Immature natural killer cell (primary cell): ENCODE data around the gene CENPF. TPM values are rescaled to one million over a fixed set of nuclear protein-coding genes. Genes with fewer than 3 reads are reported as not detected.

ENCODE experiments used
- DNase-seq, 3 donors: peaks; one replicate each; pipeline ENCODE4 v3.0.0; 2022; ENCODE audit warnings: mixed read lengths in 1 of 3
- H3K27ac Mint-ChIP-seq, 6 donors: one replicate each; pipeline ENCODE4 v1.8.0; 2020; ENCODE audit warnings: mixed read lengths in 6 of 6, mild to moderate bottlenecking in 5 of 6, inconsistent platforms in 4 of 6, moderate library complexity in 3 of 6
- H3K27me3 Mint-ChIP-seq, 3 donors: one replicate each; pipeline ENCODE4 v1.8.0; 2020 to 2021; ENCODE audit warnings: low read depth in 3 of 3, mild to moderate bottlenecking in 3 of 3, mixed read lengths in 3 of 3, moderate library complexity in 3 of 3, inconsistent platforms in 1 of 3
- H3K36me3 Mint-ChIP-seq, 3 donors: one replicate each; pipeline ENCODE4 v1.8.0; 2020; ENCODE audit warnings: mixed read lengths in 3 of 3, inconsistent platforms in 2 of 3, mild to moderate bottlenecking in 2 of 3
- H3K4me1 Mint-ChIP-seq, 2 donors: one replicate each; pipeline ENCODE4 v1.8.0; 2020; ENCODE audit warnings: inconsistent platforms in 2 of 2, mild to moderate bottlenecking in 2 of 2, mixed read lengths in 2 of 2, moderate library complexity in 1 of 2
- H3K4me3 Mint-ChIP-seq, 5 donors: one replicate each; pipeline ENCODE4 v1.8.0; 2020; ENCODE audit warnings: mild to moderate bottlenecking in 5 of 5, mixed read lengths in 5 of 5, inconsistent platforms in 3 of 5, moderate library complexity in 3 of 5
- H3K9me3 Mint-ChIP-seq, 6 donors: one replicate each; pipeline ENCODE4 v1.8.0; 2020; ENCODE audit warnings: mild to moderate bottlenecking in 6 of 6, mixed read lengths in 6 of 6, inconsistent platforms in 4 of 6, moderate library complexity in 3 of 6
- polyA plus RNA-seq, 3 donors: library from polyadenylated mRNA; unstranded; fragments of 300-500 nt; fragmentation: Illumina TruSeq; gene quantifications; one replicate each; pipeline ENCODE4 v1.2.3, GENCODE V29; 2021

Gene CENPF
- polyA plus RNA-seq, 3 donors from 2014 or later = 3.4 TPM; not detected in 2

- H3K9me3 Mint-ChIP-seq = no peaks in the 10 kb centered on the region
- peaks cover 0 to 7% (median 0%) of the 10 kb centered on the region in 3 donors for H3K36me3 Mint-ChIP-seq
- H3K27me3 Mint-ChIP-seq = peaks cover 0 to 2% (median 0%) of the 10 kb centered on the region in 3 donors
- H3K4me1 Mint-ChIP-seq = peaks cover 0 to 6% of the 10 kb centered on the region in 2 donors
- no peak overlapping the region for H3K4me3 Mint-ChIP-seq
- H3K27ac Mint-ChIP-seq = no peak overlapping the region
- DNase-seq = no peak
Measured at GRCh38 chr1:214617843-214618242, 14.8 kb downstream of the CENPF start.

GRCh38 chr1:214621236-214621635 lies 18.2 kb downstream of the CENPF start:
- no peak for DNase-seq

GRCh38 chr1:214623430-214623829 lies 20.4 kb downstream of the CENPF start:
- no peaks in the 10 kb centered on the region for H3K9me3 Mint-ChIP-seq
- no peak overlapping the region for H3K27ac Mint-ChIP-seq
- H3K4me1 Mint-ChIP-seq = no peaks in the 10 kb centered on the region
- no peak for DNase-seq
- peaks cover 0 to 7% (median 0%) of the 10 kb centered on the region in 3 donors for H3K36me3 Mint-ChIP-seq
- no peaks in the 10 kb centered on the region for H3K27me3 Mint-ChIP-seq
- no peak overlapping the region for H3K4me3 Mint-ChIP-seq

More at GRCh38 chr1:214621236-214621635, 18.2 kb downstream of the CENPF start:
- no peak overlapping the region for H3K27ac Mint-ChIP-seq
- no peaks in the 10 kb centered on the region for H3K27me3 Mint-ChIP-seq
- H3K9me3 Mint-ChIP-seq = no peaks in the 10 kb centered on the region
- peaks cover 0 to 7% (median 0%) of the 10 kb centered on the region in 3 donors for H3K36me3 Mint-ChIP-seq
- peaks cover 0 to 6% of the 10 kb centered on the region in 2 donors for H3K4me1 Mint-ChIP-seq
- no peak overlapping the region for H3K4me3 Mint-ChIP-seq

GRCh38 chr1:214632091-214632490 lies 29.1 kb downstream of the CENPF start:
- Mint-ChIP-seq H3K27ac (peak overlapping the region in 1 of 6 donors; percentile 84), H3K9me3 (no peaks in the 10 kb centered on the region), H3K4me1 (peaks cover 5 to 10% of the 10 kb centered on the region in 2 donors), H3K36me3 (no peaks in the 10 kb centered on the region), H3K4me3 (no peak overlapping the region), H3K27me3 (peaks cover 0 to 1% (median 0%) of the 10 kb centered on the region in 3 donors)
- no peak for DNase-seq

GRCh38 chr1:214633686-214634085 lies 30.7 kb downstream of the CENPF start:
- Mint-ChIP-seq H3K4me3 (no peak overlapping the region), H3K36me3 (no peaks in the 10 kb centered on the region), H3K4me1 (peaks cover 5 to 10% of the 10 kb centered on the region in 2 donors), H3K9me3 (no peaks in the 10 kb centered on the region), H3K27ac (no peak overlapping the region), H3K27me3 (peaks cover 0 to 2% (median 0%) of the 10 kb centered on the region in 3 donors)
- no peak for DNase-seq

- DNase-seq = no peak
- peak overlapping the region in 1 of 6 donors; percentile 19 for H3K27ac Mint-ChIP-seq
- no peak overlapping the region for H3K4me3 Mint-ChIP-seq
- no peaks in the 10 kb centered on the region for H3K9me3 Mint-ChIP-seq
- peaks cover 0 to 2% (median 0%) of the 10 kb centered on the region in 3 donors for H3K27me3 Mint-ChIP-seq
- peaks cover 5 to 10% of the 10 kb centered on the region in 2 donors for H3K4me1 Mint-ChIP-seq
- H3K36me3 Mint-ChIP-seq = no peaks in the 10 kb centered on the region
Measured at GRCh38 chr1:214634267-214634666, 31.3 kb downstream of the CENPF start.

- H3K9me3 Mint-ChIP-seq = no peaks in the 10 kb centered on the region
- H3K4me1 Mint-ChIP-seq = peaks cover 5 to 10% of the 10 kb centered on the region in 2 donors
- no peak for DNase-seq
- H3K27me3 Mint-ChIP-seq = peaks cover 0 to 2% (median 0%) of the 10 kb centered on the region in 3 donors
- no peak overlapping the region for H3K4me3 Mint-ChIP-seq
- no peak overlapping the region for H3K27ac Mint-ChIP-seq
- no peaks in the 10 kb centered on the region for H3K36me3 Mint-ChIP-seq
Measured at GRCh38 chr1:214635086-214635485, 32.1 kb downstream of the CENPF start.

- DNase-seq = no peak
- Mint-ChIP-seq H3K4me1 (peaks cover 5 to 10% of the 10 kb centered on the region in 2 donors), H3K27ac (no peak overlapping the region), H3K27me3 (peaks cover 0 to 2% (median 0%) of the 10 kb centered on the region in 3 donors), H3K9me3 (no peaks in the 10 kb centered on the region), H3K4me3 (no peak overlapping the region), H3K36me3 (no peaks in the 10 kb centered on the region)
Measured at GRCh38 chr1:214635506-214635905, 32.5 kb downstream of the CENPF start.

- no peaks in the 10 kb centered on the region for H3K36me3 Mint-ChIP-seq
- no peak for DNase-seq
- H3K27ac Mint-ChIP-seq = no peak overlapping the region
- H3K4me1 Mint-ChIP-seq = peaks cover 5 to 10% of the 10 kb centered on the region in 2 donors
- H3K9me3 Mint-ChIP-seq = no peaks in the 10 kb centered on the region
- H3K4me3 Mint-ChIP-seq = no peak overlapping the region
- H3K27me3 Mint-ChIP-seq = peaks cover 0 to 2% (median 0%) of the 10 kb centered on the region in 3 donors
Measured at GRCh38 chr1:214636436-214636835, 33.4 kb downstream of the CENPF start.

- Mint-ChIP-seq H3K36me3 (no peaks in the 10 kb centered on the region), H3K9me3 (no peaks in the 10 kb centered on the region), H3K4me3 (no peak overlapping the region), H3K4me1 (peaks cover 3 to 6% of the 10 kb centered on the region in 2 donors), H3K27ac (no peak overlapping the region), H3K27me3 (peaks cover 0 to 2% (median 0%) of the 10 kb centered on the region in 3 donors)
- DNase-seq = no peak
Measured at GRCh38 chr1:214637125-214637524, 34.1 kb downstream of the CENPF start.

GRCh38 chr1:214637722-214638458 lies 34.9 kb downstream of the CENPF start:
- no peak overlapping the region for H3K4me3 Mint-ChIP-seq
- no peak overlapping the region for H3K27ac Mint-ChIP-seq
- no peaks in the 10 kb centered on the region for H3K9me3 Mint-ChIP-seq
- no peaks in the 10 kb centered on the region for H3K4me1 Mint-ChIP-seq
- H3K36me3 Mint-ChIP-seq = no peaks in the 10 kb centered on the region
- peaks cover 0 to 2% (median 0%) of the 10 kb centered on the region in 3 donors for H3K27me3 Mint-ChIP-seq
- peak in 1 of 3 donors; percentile 20 for DNase-seq

- H3K4me3 Mint-ChIP-seq = no peak overlapping the region
Measured at GRCh38 chr1:214638459-214638807, 35.4 kb downstream of the CENPF start.

GRCh38 chr1:214638997-214639396 lies 36.0 kb downstream of the CENPF start:
- H3K9me3 Mint-ChIP-seq = no peaks in the 10 kb centered on the region
- no peak for DNase-seq
- no peaks in the 10 kb centered on the region for H3K4me1 Mint-ChIP-seq
- H3K36me3 Mint-ChIP-seq = no peaks in the 10 kb centered on the region
- peaks cover 0 to 2% (median 0%) of the 10 kb centered on the region in 3 donors for H3K27me3 Mint-ChIP-seq
- H3K4me3 Mint-ChIP-seq = no peak overlapping the region
- H3K27ac Mint-ChIP-seq = no peak overlapping the region

More at GRCh38 chr1:214638459-214638807, 35.4 kb downstream of the CENPF start:
- Mint-ChIP-seq H3K4me1 (no peaks in the 10 kb centered on the region), H3K27ac (no peak overlapping the region), H3K27me3 (peaks cover 0 to 2% (median 0%) of the 10 kb centered on the region in 3 donors), H3K9me3 (no peaks in the 10 kb centered on the region), H3K36me3 (no peaks in the 10 kb centered on the region)
- DNase-seq = no peak

GRCh38 chr1:214640431-214641213 lies 37.6 kb downstream of the CENPF start:
- H3K4me3 Mint-ChIP-seq = no peak overlapping the region
- H3K4me1 Mint-ChIP-seq = no peaks in the 10 kb centered on the region
- peaks cover 0 to 2% (median 0%) of the 10 kb centered on the region in 3 donors for H3K27me3 Mint-ChIP-seq
- H3K27ac Mint-ChIP-seq = no peak overlapping the region
- H3K36me3 Mint-ChIP-seq = peaks cover 0 to under 1% (median 0%) of the 10 kb centered on the region in 3 donors
- H3K9me3 Mint-ChIP-seq = no peaks in the 10 kb centered on the region
- DNase-seq = no peak
